Smooth muscle cell (in vitro differentiated cells): ENCODE data around the gene SEC14L2. TPM values are rescaled to one million over a fixed set of nuclear protein-coding genes. Genes with fewer than 3 reads are reported as not detected.

ENCODE experiments used
- DNase-seq: peaks from one replicate; lab custom pipeline; 2025; ENCODE audit not compliant: unreplicated experiment; lab: John Stamatoyannopoulos, UW
- H2AFZ ChIP-seq: fragments of 200-600 bp; sonication (generic); 2 replicates; pipeline ENCODE4 v1.6.0; 2016; ENCODE audit warnings: antibody characterized with exemption, low read depth, mild to moderate bottlenecking
- H3F3A ChIP-seq: fragments of 200-600 bp; sonication (generic); 2 replicates; pipeline ENCODE4 v1.6.0; 2017; ENCODE audit warnings: antibody characterized with exemption, low read depth
- H3K27ac ChIP-seq: fragments of 200-600 bp; sonication (generic); 2 replicates; pipeline ENCODE4 v1.5.1; 2016; ENCODE audit warnings: low read depth, mild to moderate bottlenecking
- H3K27me3 ChIP-seq: fragments of 200-600 bp; sonication (generic); 2 replicates; pipeline ENCODE4 v1.6.1; 2016; ENCODE audit warnings: low read depth, mild to moderate bottlenecking
- H3K36me3 ChIP-seq: fragments of 200-600 bp; sonication (generic); 2 replicates; pipeline ENCODE4 v1.5.1; 2016; ENCODE audit warnings: low read depth
- H3K4me1 ChIP-seq: fragments of 200-600 bp; sonication (generic); 2 replicates; pipeline ENCODE4 v1.5.1; 2016; ENCODE audit warnings: low read depth
- H3K4me2 ChIP-seq: fragments of 200-600 bp; sonication (generic); 2 replicates; pipeline ENCODE4 v1.6.0; 2016; ENCODE audit warnings: mild to moderate bottlenecking
- H3K4me3 ChIP-seq: fragments of 200-600 bp; sonication (generic); 2 replicates; pipeline ENCODE4 v1.5.1; 2016; ENCODE audit warnings: mild to moderate bottlenecking
- H3K79me2 ChIP-seq: fragments of 200-600 bp; sonication (generic); 2 replicates; pipeline ENCODE4 v1.6.0; 2016; ENCODE audit warnings: low read depth, mild to moderate bottlenecking
- H3K9ac ChIP-seq: fragments of 200-600 bp; sonication (generic); 2 replicates; pipeline ENCODE4 v1.6.0; 2016; ENCODE audit warnings: low read depth
- H3K9me3 ChIP-seq: fragments of 200-600 bp; sonication (generic); replicated peaks from 2 replicates; pipeline ENCODE4 v1.5.1; 2016; ENCODE audit warnings: low read depth
- H4K20me1 ChIP-seq: fragments of 200-600 bp; sonication (generic); 2 replicates; pipeline ENCODE4 v1.6.0; 2016; ENCODE audit warnings: low read depth
- WGBS: methylation state at CpG from one replicate; pipeline ENCODE4 v1.1.7; 2016; ENCODE audit warnings: low lambda C conversion rate; 5-methylcytosine and 5-hydroxymethylcytosine counted together
- polyA plus RNA-seq: library from polyadenylated mRNA; unstranded; fragments of >200 nt; fragmentation: Nextera tagmentation; extraction: Ambion mirVana; gene quantifications from 2 replicates; pipeline ENCODE4 v1.2.1, GENCODE V29; 2016
- total RNA-seq: library from RNA; depleted of rRNA; stranded (reverse); fragments of >200 nt; gene quantifications from 2 replicates; pipeline ENCODE4 v1.2.3, GENCODE V29; 2014
- TF ChIP-seq, protein P1 (sequence below): fragments of 200-600 bp; sonication (generic); IDR thresholded peaks from 2 replicates; pipeline ENCODE4 v1.5.1; 2017; ENCODE audit warnings: borderline replicate concordance, mild to moderate bottlenecking, antibody characterized with exemption; ENCODE audit not compliant: insufficient read depth, poor library complexity, severe bottlenecking

SEC14L2 gene
- total and polyA plus RNA-seq, 2 experiments from 2014 or later = 8.2 to 15.1 TPM

- H4K20me1 ChIP-seq = peaks cover 4% of the 10 kb centered on the region
- H3K9ac ChIP-seq = no peak overlapping the region
- DNase-seq = no peak
- no peak overlapping the region for H3K4me3 ChIP-seq
- no peak overlapping the region for H3K4me2 ChIP-seq
- H3K36me3 ChIP-seq = no peaks in the 10 kb centered on the region
- no peaks in the 10 kb centered on the region for H3K9me3 ChIP-seq
- H3K4me1 ChIP-seq = no peaks in the 10 kb centered on the region
- no peaks in the 10 kb centered on the region for H3K27me3 ChIP-seq
- WGBS = 92% methylated on average over 8 of the region's 8 CpGs
- H3K79me2 ChIP-seq = no peaks in the 10 kb centered on the region
- TF ChIP-seq, protein P1, sequence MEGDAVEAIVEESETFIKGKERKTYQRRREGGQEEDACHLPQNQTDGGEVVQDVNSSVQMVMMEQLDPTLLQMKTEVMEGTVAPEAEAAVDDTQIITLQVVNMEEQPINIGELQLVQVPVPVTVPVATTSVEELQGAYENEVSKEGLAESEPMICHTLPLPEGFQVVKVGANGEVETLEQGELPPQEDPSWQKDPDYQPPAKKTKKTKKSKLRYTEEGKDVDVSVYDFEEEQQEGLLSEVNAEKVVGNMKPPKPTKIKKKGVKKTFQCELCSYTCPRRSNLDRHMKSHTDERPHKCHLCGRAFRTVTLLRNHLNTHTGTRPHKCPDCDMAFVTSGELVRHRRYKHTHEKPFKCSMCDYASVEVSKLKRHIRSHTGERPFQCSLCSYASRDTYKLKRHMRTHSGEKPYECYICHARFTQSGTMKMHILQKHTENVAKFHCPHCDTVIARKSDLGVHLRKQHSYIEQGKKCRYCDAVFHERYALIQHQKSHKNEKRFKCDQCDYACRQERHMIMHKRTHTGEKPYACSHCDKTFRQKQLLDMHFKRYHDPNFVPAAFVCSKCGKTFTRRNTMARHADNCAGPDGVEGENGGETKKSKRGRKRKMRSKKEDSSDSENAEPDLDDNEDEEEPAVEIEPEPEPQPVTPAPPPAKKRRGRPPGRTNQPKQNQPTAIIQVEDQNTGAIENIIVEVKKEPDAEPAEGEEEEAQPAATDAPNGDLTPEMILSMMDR = no peak
- no peak overlapping the region for H2AFZ ChIP-seq
- no peak overlapping the region for H3K27ac ChIP-seq
- no peaks in the 10 kb centered on the region for H3F3A ChIP-seq
Observed at GRCh38 chr22:30372915-30373314, 23.9 kb upstream of the SEC14L2 start.

DNA sequence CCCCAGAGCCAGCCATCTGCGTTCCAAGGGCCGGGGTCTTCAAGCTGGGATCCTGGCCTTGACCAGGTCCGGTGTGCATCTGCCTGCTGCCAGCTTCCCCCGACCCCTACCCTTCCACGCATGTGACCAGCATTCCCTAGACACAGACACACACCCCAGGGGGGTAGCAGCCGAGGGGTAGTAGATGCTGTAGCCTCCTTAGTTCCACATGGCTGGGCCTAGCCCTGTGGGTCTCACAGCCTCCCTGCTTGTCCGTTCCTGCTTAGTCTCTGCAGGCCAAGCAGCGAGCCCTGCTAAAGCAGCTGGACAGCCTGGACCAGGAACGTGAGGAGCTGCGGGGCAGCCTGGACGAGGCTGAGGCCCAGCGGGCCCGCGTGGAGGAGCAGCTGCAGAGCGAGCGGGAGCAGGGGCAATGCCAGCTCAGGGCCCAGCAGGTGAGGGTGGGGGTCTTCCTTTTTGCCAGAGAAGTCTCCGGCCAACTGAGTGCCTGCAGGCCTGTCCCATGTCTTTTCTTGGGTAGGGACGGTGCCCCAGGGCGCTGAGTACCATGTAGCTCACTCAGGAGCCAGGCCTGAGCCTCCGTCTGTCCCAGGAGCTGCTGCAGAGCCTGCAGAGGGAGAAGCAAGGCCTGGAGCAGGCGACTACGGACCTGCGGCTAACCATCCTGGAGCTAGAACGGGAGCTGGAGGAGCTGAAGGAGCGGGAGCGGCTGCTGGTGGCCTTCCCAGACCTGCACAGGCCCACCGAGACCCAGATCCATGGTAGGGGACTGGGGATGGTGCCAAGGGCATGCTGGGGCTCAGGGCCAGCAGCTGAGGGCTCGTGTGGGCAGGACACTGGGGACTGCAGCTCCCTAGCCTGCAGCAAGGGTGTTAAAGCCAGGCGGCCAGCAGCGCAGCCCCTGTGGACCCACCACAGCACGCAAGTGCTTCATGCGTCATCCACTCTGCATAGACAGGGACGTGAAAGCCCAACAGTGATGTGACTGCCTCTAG, 23.2 kb upstream of the SEC14L2 start:
- Histone ChIP-seq H3K4me3 (no peak overlapping the region), H3K9me3 (no peaks in the 10 kb centered on the region), H3K36me3 (no peaks in the 10 kb centered on the region), H3K27me3 (no peaks in the 10 kb centered on the region), H2AFZ (no peak overlapping the region), H3K79me2 (no peaks in the 10 kb centered on the region), H3F3A (no peaks in the 10 kb centered on the region), H4K20me1 (peaks cover 4% of the 10 kb centered on the region), H3K27ac (no peak overlapping the region), H3K4me2 (no peak overlapping the region), H3K9ac (no peak overlapping the region), H3K4me1 (no peaks in the 10 kb centered on the region)
- TF ChIP-seq, protein P1 = no peak
- DNase-seq = no peak
- WGBS = 94% methylated on average over 33 of the region's 33 CpGs

GRCh38 chr22:30375312-30375849, 21.4 kb upstream of the SEC14L2 start:
- no peak overlapping the region for H2AFZ ChIP-seq
- no peaks in the 10 kb centered on the region for H3K9me3 ChIP-seq
- no peak overlapping the region for H3K4me3 ChIP-seq
- no peaks in the 10 kb centered on the region for H3K36me3 ChIP-seq
- no peaks in the 10 kb centered on the region for H3K79me2 ChIP-seq
- H3K4me2 ChIP-seq = no peak overlapping the region
- no peak overlapping the region for H3K27ac ChIP-seq
- H3K4me1 ChIP-seq = no peaks in the 10 kb centered on the region
- no peak for DNase-seq
- TF ChIP-seq, protein P1 = no peak
- no peaks in the 10 kb centered on the region for H3F3A ChIP-seq
- H3K9ac ChIP-seq = no peak overlapping the region
- WGBS = 95% methylated on average over 13 of the region's 13 CpGs
- H4K20me1 ChIP-seq = peaks cover 4% of the 10 kb centered on the region
- no peaks in the 10 kb centered on the region for H3K27me3 ChIP-seq
